ENCODE data around the gene NKAIN2. TPM values are rescaled to one million over a fixed set of nuclear protein-coding genes. Genes with fewer than 3 reads are reported as not detected.
"Not testable (repeated sequence)": the region's sequence is repeated elsewhere in the genome, so short reads cannot be mapped to it uniquely, and the experiment has no call there.

Gene NKAIN2
- total RNA-seq, 1 experiment from 2014 or later, result 2.7 TPM

DNA sequence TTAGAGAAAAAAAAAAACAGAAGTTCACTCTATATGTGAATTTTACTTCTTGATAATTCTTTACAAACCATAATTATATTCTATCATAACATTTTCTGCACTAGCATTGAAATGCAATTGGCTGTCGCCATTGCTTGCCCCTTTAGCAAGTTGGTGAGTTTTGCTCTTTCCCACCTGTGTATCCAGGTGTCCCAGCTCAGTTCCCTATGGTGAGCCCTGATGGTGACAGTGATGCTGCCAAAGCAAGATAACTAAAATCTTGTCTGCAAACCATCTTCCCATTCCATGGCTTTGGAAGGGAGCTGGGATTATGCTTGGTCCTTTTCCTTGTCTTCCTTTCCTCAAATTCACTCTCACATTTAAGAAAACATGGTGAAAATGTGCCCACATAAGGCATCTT is 429.6 kb downstream of the NKAIN2 start:
- DNase-seq (ENCODE audit: unreplicated experiment), result no peak
- Mint-ChIP-seq H3K27me3 (ENCODE audit: insufficient read depth, unreplicated experiment) (no peaks in the 10 kb centered on the region), H3K4me1 (ENCODE audit: insufficient read depth, unreplicated experiment) (no peaks in the 10 kb centered on the region), H3K27ac (ENCODE audit: low read depth, unreplicated experiment) (no peak overlapping the region), H3K36me3 (ENCODE audit: insufficient read depth, unreplicated experiment) (no peaks in the 10 kb centered on the region), H3K4me3 (ENCODE audit: unreplicated experiment) (no peak overlapping the region), H3K9me3 (ENCODE audit: unreplicated experiment) (peaks cover 19% of the 10 kb centered on the region)
- intact Hi-C loops (cut with micrococcal nuclease), result loop anchor here (10.0 kb wide), 1 partner anchor 308 kb away; no protein-coding TSS in a partner anchor
- CTCF ChIA-PET, result interaction anchor here (0.5 to 1.2 kb wide), 3 partner anchors 112 to 329 kb away, joined by 3 to 5 read pairs (median 4); no protein-coding TSS in a partner anchor
- TF ChIP-seq CTCF (IDR thresholded peaks at IDR 0.05; ENCODE audit: unreplicated experiment), result no peak
- BruUV-seq (replicated peaks), result no TSS peak
- POLR2A ChIA-PET, result no interaction called here

DNA sequence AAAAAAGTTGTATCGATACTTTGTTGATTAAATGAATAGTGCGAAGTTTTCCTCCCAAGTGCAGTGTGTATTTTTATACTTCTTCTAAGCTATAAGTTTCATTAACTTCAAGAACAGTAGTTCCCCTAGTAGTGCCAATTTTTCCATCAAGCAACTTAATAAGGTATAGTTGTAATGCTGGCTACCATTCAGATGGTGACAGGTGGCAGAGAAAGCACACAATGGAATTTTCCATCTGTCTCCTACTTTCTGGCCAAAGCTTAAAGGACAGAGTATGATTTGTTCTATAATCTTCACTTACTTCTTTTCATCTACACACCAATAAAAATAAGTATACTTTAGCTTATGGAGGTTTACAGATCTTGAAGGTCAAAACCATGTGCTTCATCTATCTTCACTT is 431.1 kb downstream of the NKAIN2 start:
- no peak for TF ChIP-seq CTCF (IDR thresholded peaks at IDR 0.05; ENCODE audit: unreplicated experiment)
- Mint-ChIP-seq H3K27ac (ENCODE audit: low read depth, unreplicated experiment) (no peak overlapping the region), H3K4me1 (ENCODE audit: insufficient read depth, unreplicated experiment) (no peaks in the 10 kb centered on the region), H3K9me3 (ENCODE audit: unreplicated experiment) (peaks cover 26% of the 10 kb centered on the region), H3K36me3 (ENCODE audit: insufficient read depth, unreplicated experiment) (no peaks in the 10 kb centered on the region), H3K27me3 (ENCODE audit: insufficient read depth, unreplicated experiment) (no peaks in the 10 kb centered on the region), H3K4me3 (ENCODE audit: unreplicated experiment) (no peak overlapping the region)
- ChIA-PET POLR2A (interaction anchor here (0.6 to 1.2 kb wide), 2 partner anchors 433 to 614 kb away, joined by 3 to 4 read pairs; no protein-coding TSS in a partner anchor), CTCF (interaction anchor here (0.6 to 0.9 kb wide), 2 partner anchors 272 to 634 kb away, joined by 3 to 4 read pairs; no protein-coding TSS in a partner anchor)
- intact Hi-C loops (cut with micrococcal nuclease), result loop anchor here (10.0 kb wide), 1 partner anchor 310 kb away; no protein-coding TSS in a partner anchor
- BruUV-seq (replicated peaks), result no TSS peak
- DNase-seq (ENCODE audit: unreplicated experiment), result no peak

- BruUV-seq (replicated peaks), result no TSS peak
- no peak for TF ChIP-seq CTCF (IDR thresholded peaks at IDR 0.05; ENCODE audit: unreplicated experiment)
- intact Hi-C loops (cut with micrococcal nuclease), result loop anchor here (10.0 kb wide), 1 partner anchor 313 kb away; no protein-coding TSS in a partner anchor
- no peak for DNase-seq (ENCODE audit: unreplicated experiment)
- ChIA-PET POLR2A (interaction anchor here (1.0 kb wide), 1 partner anchor 36 kb away, joined by 4 read pairs; no protein-coding TSS in a partner anchor), CTCF (interaction anchor here (0.6 to 0.7 kb wide), 2 partner anchors 51 to 602 kb away, joined by 3 to 4 read pairs; no protein-coding TSS in a partner anchor)
- no peaks in the 10 kb centered on the region for H3K27me3 Mint-ChIP-seq (ENCODE audit: insufficient read depth, unreplicated experiment)
- H3K27ac Mint-ChIP-seq (ENCODE audit: low read depth, unreplicated experiment), result no peak overlapping the region
- no peaks in the 10 kb centered on the region for H3K36me3 Mint-ChIP-seq (ENCODE audit: insufficient read depth, unreplicated experiment)
- H3K9me3 Mint-ChIP-seq (ENCODE audit: unreplicated experiment), result peaks cover 14% of the 10 kb centered on the region
- H3K4me3 Mint-ChIP-seq (ENCODE audit: unreplicated experiment), result no peak overlapping the region
- H3K4me1 Mint-ChIP-seq (ENCODE audit: insufficient read depth, unreplicated experiment), result no peaks in the 10 kb centered on the region
These were observed 434.2 kb downstream of the NKAIN2 start for GRCh38 chr6:124237911-124238310.

DNA sequence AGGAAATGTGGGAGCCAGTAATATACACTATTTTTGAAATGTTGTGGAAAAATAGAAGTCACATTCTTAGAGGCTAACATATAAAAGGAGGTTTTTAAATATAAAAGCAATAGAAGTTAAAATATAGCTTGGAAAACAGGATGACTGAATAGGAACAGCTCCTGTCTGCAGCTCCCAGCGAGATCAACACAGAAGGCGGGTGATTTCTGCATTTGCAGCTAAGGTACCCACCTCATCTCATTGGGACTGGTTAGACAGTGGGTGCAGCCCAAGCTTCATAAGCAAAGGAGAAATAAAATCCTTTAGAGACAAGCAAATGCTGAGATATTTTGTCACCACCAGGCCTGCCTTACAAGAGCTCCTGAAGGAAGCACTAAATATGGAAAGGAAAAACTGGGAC is 434.7 kb downstream of the NKAIN2 start:
- not testable (repeated sequence) for BruUV-seq (replicated peaks); H3K36me3 Mint-ChIP-seq (ENCODE audit: insufficient read depth, unreplicated experiment); H3K4me1 Mint-ChIP-seq (ENCODE audit: insufficient read depth, unreplicated experiment); DNase-seq (ENCODE audit: unreplicated experiment); H3K27ac Mint-ChIP-seq (ENCODE audit: low read depth, unreplicated experiment); H3K4me3 Mint-ChIP-seq (ENCODE audit: unreplicated experiment); H3K27me3 Mint-ChIP-seq (ENCODE audit: insufficient read depth, unreplicated experiment)
- ChIA-PET CTCF (interaction anchor here (0.6 kb wide), 1 partner anchor 51 kb away, joined by 3 read pairs; no protein-coding TSS in a partner anchor), POLR2A (interaction anchor here (1.0 kb wide), 1 partner anchor 36 kb away, joined by 4 read pairs; no protein-coding TSS in a partner anchor)
- intact Hi-C loops (cut with micrococcal nuclease), result loop anchor here (10.0 kb wide), 1 partner anchor 314 kb away; no protein-coding TSS in a partner anchor
- H3K9me3 Mint-ChIP-seq (ENCODE audit: unreplicated experiment), result peaks cover 14% of the 10 kb centered on the region
